HG02852 (cell line): ENCODE measurements around the gene FARP1.

Source experiments
- ATAC-seq: cut with Tn5 transposase; IDR thresholded peaks from one replicate; pipeline ENCODE4 v1.9.1; 2021; ENCODE audit warnings: mild to moderate bottlenecking, moderate library complexity; ENCODE audit not compliant: unreplicated experiment

FARP1 gene

DNA sequence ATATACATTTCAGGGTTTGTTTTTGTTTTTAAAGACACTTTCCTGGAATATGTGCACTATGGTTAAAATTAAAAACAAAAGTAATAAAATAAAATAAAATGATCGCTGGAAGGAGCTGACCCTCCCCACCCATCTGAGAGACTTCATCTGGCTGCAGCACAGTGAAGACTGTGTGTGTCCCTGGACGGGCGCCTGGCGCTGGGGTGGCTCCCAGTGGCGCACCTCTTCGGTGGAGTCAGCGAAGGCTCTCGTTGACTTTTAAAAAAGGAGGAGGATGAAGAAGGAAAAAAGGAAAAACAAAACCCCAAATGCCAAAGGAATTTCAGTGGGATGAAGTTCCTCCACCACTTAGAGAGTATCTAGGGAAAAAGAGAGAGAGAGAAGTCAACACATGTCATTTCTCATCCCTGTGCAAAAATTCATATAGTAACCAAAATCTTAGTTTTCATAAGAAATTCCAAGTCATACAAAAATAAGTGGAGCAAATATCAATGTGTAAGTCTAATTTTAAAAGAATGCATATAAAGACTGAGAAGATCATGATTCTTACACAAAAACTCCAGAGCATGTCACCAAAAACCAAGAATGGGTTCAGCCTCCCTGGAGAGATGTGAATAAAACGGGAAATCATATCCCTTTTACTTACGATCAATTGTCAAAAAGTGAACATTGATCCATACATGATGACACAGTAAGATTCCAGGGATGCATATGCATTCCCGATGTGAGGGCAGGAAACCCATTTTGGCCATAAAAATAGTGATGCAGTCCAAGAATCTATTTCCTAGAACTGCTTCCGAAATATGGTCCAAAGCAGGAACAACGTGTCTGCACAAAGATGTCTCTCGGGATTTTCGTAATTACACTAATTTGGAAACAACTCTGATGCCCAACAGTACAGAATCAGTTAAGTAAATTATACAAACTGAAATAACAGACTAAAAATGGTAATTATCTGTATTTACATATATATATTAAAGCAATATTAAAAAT lies 310.3 kb downstream of the FARP1 start:
- no peak for ATAC-seq

DNA sequence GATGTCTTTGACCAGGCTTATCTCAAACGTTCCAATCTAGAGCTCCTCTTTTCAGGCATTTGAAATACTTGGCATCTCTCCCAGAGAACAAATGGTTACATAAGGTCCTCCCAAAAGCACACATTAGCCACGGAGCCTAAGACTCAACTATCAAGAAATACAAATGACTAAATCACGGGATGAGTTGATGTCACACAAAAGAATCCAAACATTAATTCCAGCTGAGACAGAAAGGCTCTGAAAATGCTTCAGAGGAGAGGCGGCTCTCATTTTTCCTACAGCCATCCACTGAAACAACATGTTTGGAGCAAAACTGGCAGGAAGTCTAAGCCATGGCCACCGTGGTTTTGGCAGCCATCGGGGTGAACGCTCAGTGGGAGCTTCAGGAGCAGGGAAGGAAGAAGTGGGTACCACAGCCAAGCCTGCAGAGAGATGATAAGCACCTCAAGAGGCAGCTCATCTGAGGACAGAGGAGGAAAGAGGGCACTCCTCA lies 311.5 kb downstream of the FARP1 start:
- ATAC-seq = no peak

DNA sequence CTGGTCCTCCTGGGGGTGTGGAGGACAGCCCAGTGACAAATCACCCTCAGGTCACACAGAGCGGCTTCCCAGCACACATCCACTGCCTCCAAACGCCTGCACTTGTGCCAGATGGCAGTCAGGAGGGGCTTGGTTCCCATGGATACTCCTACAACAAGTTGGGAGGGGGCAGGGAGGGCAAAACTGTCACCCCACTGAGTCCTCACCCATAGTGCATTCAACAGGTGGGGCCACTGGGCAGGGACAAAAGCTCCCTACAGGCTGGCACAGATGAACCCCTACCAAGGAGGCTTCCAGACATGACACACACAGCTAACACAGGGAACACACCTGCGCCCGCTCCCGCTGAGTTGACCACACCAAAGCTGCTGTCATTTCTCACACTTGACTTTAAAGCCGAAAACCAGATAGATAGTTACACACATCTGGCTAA lies 313.5 kb downstream of the FARP1 start:
- ATAC-seq = no peak

GRCh38 chr13:98457053-98457452 lies 314.2 kb downstream of the FARP1 start:
- ATAC-seq = no peak

DNA sequence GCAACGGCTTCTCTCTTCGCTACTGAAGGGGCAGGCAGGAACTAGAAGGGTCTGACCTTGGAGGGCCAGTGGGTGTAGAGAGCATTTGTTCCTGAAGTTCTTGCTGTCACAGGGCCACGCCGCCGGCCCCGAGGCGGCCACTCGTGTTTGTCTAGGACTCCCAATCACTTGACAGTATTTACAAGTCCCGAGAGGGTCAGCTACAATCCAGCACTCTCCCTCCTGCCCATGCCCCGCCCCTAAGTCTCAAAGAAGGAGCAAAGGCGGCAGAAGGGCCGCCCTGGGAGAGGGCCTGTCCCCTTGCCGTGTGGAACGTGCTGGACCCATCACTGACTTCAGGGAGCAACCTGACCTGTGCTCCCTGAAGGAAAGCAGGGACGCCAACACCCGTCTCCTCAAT lies 315.5 kb downstream of the FARP1 start:
- ATAC-seq = no peak

DNA sequence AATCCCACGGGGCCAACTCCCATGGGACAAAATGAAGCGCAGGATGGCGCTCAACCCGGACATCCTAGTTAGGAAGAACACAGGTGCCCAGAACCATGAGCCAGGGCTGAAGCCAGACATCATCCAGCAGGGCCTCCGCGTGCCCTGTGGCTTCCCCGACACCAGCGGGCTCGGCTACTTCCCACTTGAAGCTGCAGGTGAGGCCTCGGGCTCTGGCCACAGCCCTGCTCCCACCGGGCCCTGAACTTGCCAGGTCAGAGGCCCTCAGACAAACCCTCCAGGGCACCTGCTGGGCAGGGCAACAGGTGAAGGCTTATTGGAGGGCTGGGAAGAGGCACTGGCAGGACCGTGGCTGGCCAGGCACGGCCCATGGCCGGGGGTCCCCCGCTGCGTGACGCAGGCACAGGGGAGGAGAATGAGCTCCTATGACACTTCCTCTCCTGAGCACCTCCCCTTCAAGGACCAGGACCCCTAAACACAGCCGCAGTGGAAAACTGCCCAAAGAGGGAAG lies 316.3 kb downstream of the FARP1 start:
- ATAC-seq = no peak

DNA sequence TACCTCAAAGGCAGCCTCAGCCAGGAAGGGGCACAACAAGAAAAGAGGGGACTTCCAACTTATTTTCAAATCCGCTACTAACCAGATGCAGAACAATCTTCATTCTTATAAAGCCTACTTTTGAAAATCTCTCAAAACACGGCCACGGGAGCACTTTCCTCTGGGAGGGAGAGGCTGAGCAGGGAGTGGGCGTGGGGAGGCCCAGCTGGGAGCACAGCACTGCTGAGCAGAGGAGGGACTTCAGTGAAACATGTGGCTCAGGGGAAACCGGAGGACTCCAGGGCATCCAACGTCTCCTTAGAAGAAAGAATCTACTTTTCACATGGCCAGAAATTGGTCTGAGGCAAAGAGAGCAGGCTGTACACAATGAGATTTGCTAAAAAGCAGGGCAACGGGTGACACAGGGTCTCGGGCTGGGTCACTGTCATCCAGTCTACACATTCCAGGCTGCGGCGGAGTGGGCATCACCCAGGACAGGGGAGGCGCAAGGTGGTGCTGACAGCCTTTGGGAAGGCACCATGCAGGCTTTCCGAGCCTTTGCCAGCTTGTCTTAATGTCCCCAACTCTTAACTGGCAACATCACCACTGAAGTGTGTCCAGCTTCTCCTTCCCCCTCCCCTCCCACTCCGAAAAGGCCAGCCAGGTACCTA lies 317.0 kb downstream of the FARP1 start:
- ATAC-seq = no peak

GRCh38 chr13:98460516-98460915 lies 317.6 kb downstream of the FARP1 start:
- ATAC-seq = no peak

- no peak for ATAC-seq
Observed at GRCh38 chr13:98461486-98462240, 318.8 kb downstream of the FARP1 start.

- ATAC-seq = no peak
Observed at GRCh38 chr13:98462241-98462882, 319.5 kb downstream of the FARP1 start.

GRCh38 chr13:98462946-98463345 lies 320.1 kb downstream of the FARP1 start:
- no peak for ATAC-seq

DNA sequence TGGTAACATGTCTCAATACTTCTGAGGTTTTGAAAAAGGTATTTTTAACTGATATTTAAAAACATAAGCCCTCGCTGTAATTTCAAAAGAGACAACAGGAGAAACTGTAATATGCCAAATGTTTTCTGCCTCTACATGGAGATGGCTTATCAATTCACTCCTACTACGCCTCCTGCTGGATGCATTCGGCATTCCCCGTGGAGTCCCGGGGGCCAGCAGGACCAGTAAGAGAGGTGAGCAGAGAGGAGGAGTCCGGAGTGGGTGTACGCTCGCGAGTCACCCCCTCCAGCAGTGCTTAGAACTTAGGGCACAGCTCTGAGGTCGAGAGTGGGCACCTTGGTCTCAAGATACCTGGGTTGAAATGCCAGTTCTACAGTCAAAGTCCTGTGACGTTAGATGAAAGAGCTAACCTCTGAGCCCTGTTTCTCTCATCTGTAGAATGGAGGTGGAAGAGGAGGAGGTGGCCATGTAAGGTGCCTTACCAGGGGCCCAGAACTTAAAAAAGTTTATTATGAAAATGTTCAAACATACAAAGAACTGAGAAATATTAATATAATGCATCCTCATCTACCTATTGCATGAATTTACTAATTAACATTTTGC lies 323.8 kb downstream of the FARP1 start:
- no peak for ATAC-seq

GRCh38 chr13:98467263-98467985 lies 324.5 kb downstream of the FARP1 start:
- ATAC-seq = no peak

DNA sequence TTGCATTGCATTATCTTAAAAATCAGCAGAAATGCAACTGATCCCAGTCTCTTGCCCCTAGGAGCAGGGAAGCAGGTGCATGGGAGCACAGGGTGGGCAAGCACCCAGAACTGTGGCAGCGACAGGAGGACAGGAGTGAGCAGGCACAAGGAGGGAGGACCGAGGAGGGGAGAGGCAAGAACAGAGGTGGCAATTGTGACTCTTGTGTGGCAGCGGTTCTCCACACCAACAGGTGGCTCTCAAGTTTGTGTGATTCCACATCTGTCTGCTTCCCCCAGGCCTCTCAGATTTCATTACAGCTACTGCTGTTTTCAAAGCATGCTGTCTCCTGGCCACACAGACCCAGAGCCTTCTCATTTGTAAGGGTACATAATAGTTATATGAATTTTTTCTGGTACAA lies 325.5 kb downstream of the FARP1 start:
- ATAC-seq = no peak

GRCh38 chr13:98468929-98469328 lies 326.0 kb downstream of the FARP1 start:
- no peak for ATAC-seq

DNA sequence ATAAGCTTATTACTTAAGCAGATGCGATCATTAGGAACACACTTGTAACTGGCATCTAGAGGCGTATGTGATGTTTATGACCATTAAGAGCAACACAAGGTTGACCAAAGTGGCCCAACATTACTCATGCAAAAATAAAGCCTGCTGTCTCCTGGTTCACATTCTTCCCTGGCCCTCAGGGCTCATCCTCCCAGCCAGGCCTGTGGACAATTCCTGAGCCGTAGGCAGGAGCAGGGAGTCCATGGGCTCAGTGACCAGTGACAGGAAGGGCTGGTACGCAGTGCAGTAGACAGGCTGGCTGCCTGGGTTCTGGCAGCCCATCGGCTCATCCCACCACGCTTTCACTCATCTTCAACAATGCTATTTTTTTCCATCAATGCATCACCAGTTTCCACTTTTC lies 328.0 kb downstream of the FARP1 start:
- ATAC-seq = no peak

- no peak for ATAC-seq
Observed at GRCh38 chr13:98471934-98472333, 329.0 kb downstream of the FARP1 start.

DNA sequence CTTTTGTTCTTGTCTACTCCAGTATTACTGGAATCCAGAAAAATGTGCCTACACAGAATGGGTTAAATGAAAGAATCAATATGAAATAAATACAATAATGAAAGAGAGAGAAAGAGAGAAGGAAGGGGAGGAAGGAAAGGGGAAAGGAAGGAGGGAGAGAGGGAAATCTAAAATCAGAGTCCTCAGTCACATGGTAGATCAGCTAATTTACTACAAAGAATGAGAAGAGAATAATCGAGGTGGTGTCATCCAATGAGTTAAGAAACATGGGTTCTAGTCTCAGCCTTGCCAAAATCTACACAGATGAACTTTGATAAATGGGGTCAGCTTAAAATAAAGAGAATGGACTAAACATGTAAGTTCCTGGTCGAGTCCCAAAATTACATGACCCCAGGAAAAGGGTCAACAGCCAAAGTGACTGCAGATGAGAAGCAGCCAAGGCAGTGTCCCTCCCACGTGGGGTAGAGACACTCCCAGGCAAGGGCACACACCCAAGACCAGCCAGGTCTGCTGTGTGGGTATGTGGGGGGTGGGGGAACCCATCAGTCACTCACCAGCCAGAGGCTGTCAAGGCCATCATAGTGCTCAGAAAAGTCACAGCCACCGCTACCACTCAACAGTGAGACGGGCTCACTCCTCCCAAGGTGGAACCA lies 330.4 kb downstream of the FARP1 start:
- ATAC-seq = no peak

DNA sequence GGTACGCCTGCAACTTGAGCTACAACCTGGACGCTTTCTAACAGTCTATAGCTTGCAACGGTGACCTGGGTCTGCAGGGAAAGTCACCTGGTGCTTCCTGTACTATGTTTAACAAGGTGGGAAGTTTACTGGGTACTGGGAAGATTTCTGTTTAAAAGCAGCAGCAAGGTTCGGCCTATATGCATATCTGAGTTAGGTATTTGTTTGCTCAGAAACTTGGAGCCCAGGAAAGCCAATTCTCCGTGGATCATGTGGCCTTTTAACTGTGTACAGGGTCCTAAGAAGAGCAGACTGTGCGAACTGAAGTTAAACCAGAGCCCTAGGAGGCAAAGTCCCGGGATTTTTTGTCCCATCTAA lies 330.9 kb downstream of the FARP1 start:
- ATAC-seq = no peak
